ENCODE measurements around the gene STC2. TPM values are rescaled to one million over a fixed set of nuclear protein-coding genes. Genes with fewer than 3 reads are reported as not detected.

Gene STC2
- total and polyA plus RNA-seq, 2 donors, result 0.48 to 0.80 TPM

DNA sequence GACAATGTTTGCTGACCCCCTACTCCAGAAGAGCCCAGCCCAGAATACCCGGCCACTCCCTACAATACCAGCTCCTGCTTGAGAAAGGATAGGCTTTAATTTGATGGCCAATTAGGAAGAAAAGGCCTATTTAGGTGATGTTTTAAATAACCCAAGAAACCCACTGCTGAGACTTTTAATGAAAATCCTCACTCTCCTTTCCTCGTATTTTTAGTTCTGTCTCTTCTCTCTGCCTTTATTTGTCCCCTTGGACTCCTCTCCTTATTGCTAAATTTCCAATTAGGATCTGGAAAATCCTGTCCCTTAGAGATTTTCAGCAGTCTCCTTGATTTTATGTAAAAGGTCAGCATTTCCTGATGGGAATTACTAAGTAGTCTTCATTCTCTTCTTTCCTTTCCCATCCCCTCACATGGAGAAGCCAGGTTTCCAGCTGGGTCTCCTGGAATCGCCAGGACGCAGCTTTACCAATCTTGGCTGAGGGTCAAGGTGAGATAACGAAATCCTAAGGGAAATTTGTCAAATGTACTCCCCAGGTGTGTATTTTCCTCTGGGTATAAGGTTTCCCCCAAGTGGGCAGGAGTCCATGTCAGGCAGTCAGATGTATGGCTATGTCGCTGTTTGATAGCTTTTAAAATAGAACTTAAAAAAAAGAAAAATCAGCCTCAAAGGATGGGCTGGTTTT lies 11.7 kb downstream of the STC2 start:
- H3K4me1 ChIP-seq (ENCODE audit: control insufficient read depth in 2 of 2, insufficient read depth in 2 of 2, low read length in 2 of 2), result no peaks in the 10 kb centered on the region
- no peaks in the 10 kb centered on the region for H3K36me3 ChIP-seq (ENCODE audit: control insufficient read depth in 2 of 2, insufficient read depth in 2 of 2, low read length in 1 of 2)
- 84% methylated on average over 6 of the region's 6 CpGs for WGBS
- DNase-seq (ENCODE audit: low read depth in 6 of 9, low spot score in 9 of 9), result no peak
- no peaks in the 10 kb centered on the region for H3K9me3 ChIP-seq (ENCODE audit: control insufficient read depth in 2 of 2, insufficient read depth in 1 of 2, low read length in 1 of 2)
- H3K27ac ChIP-seq (ENCODE audit: low read depth in 1 of 2, low read length in 1 of 2), result peak overlapping the region in 1 of 2 donors; percentile 30
- peaks cover 2 to 24% of the 10 kb centered on the region in 2 donors for H3K27me3 ChIP-seq (ENCODE audit: control insufficient read depth in 2 of 2, insufficient read depth in 1 of 2, low read length in 1 of 2)
- H3K4me3 ChIP-seq (ENCODE audit: low read length in 2 of 2), result no peak overlapping the region

GRCh38 chr5:173315495-173316338 lies 12.5 kb downstream of the STC2 start:
- WGBS, result 68% methylated on average over 21 of the region's 21 CpGs
- DNase-seq (ENCODE audit: low read depth in 6 of 9, low spot score in 9 of 9), result peak in 1 of 9 donors; percentile 16
- Histone ChIP-seq H3K9me3 (ENCODE audit: control insufficient read depth in 2 of 2, insufficient read depth in 1 of 2, low read length in 1 of 2) (no peaks in the 10 kb centered on the region), H3K36me3 (ENCODE audit: control insufficient read depth in 2 of 2, insufficient read depth in 2 of 2, low read length in 1 of 2) (no peaks in the 10 kb centered on the region), H3K27ac (ENCODE audit: low read depth in 1 of 2, low read length in 1 of 2) (peak overlapping the region in 1 of 2 donors; percentile 30), H3K27me3 (ENCODE audit: control insufficient read depth in 2 of 2, insufficient read depth in 1 of 2, low read length in 1 of 2) (peaks cover 2 to 24% of the 10 kb centered on the region in 2 donors), H3K4me3 (ENCODE audit: low read length in 2 of 2) (no peak overlapping the region), H3K4me1 (ENCODE audit: control insufficient read depth in 2 of 2, insufficient read depth in 2 of 2, low read length in 2 of 2) (peaks cover 0 to 2% of the 10 kb centered on the region in 2 donors)

GRCh38 chr5:173314166-173314952 lies 13.9 kb downstream of the STC2 start:
- Histone ChIP-seq H3K4me3 (ENCODE audit: low read length in 2 of 2) (no peak overlapping the region), H3K4me1 (ENCODE audit: control insufficient read depth in 2 of 2, insufficient read depth in 2 of 2, low read length in 2 of 2) (peaks cover 0 to 6% of the 10 kb centered on the region in 2 donors), H3K27me3 (ENCODE audit: control insufficient read depth in 2 of 2, insufficient read depth in 1 of 2, low read length in 1 of 2) (peaks cover 2 to 17% of the 10 kb centered on the region in 2 donors), H3K36me3 (ENCODE audit: control insufficient read depth in 2 of 2, insufficient read depth in 2 of 2, low read length in 1 of 2) (no peaks in the 10 kb centered on the region), H3K27ac (ENCODE audit: low read depth in 1 of 2, low read length in 1 of 2) (no peak overlapping the region), H3K9me3 (ENCODE audit: control insufficient read depth in 2 of 2, insufficient read depth in 1 of 2, low read length in 1 of 2) (no peaks in the 10 kb centered on the region)
- no peak for DNase-seq (ENCODE audit: low read depth in 6 of 9, low spot score in 9 of 9)
- WGBS, result 63% methylated on average over 12 of the region's 12 CpGs

DNA sequence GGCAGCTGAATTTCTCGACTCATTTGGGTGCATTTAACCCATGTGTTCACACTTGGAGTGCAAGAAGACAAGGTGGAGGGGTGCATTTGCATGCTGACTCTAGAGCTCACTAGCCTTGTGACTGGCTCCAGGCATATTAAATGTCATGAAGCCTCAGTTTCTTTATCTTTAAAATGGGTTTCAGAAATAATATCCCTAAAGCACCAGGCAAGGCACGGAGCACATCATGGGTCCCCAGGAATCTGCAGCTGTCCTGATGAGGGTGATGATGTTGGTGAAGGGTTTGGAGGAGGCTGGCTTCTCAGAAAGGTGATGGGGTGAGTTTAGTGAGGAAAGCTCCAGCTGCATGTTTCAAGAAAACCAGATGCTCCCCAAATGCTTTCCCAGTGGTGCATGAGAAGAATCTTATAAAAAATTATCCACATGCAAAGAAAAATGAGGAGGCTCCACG lies 14.8 kb downstream of the STC2 start:
- no peak overlapping the region for H3K27ac ChIP-seq (ENCODE audit: low read depth in 1 of 2, low read length in 1 of 2)
- no peaks in the 10 kb centered on the region for H3K36me3 ChIP-seq (ENCODE audit: control insufficient read depth in 2 of 2, insufficient read depth in 2 of 2, low read length in 1 of 2)
- H3K27me3 ChIP-seq (ENCODE audit: control insufficient read depth in 2 of 2, insufficient read depth in 1 of 2, low read length in 1 of 2), result peaks cover 2 to 17% of the 10 kb centered on the region in 2 donors
- WGBS, result 82% methylated on average over 3 of the region's 3 CpGs
- peaks cover 0 to 6% of the 10 kb centered on the region in 2 donors for H3K4me1 ChIP-seq (ENCODE audit: control insufficient read depth in 2 of 2, insufficient read depth in 2 of 2, low read length in 2 of 2)
- H3K4me3 ChIP-seq (ENCODE audit: low read length in 2 of 2), result no peak overlapping the region
- no peak for DNase-seq (ENCODE audit: low read depth in 6 of 9, low spot score in 9 of 9)
- no peaks in the 10 kb centered on the region for H3K9me3 ChIP-seq (ENCODE audit: control insufficient read depth in 2 of 2, insufficient read depth in 1 of 2, low read length in 1 of 2)

GRCh38 chr5:173312821-173313220 lies 15.4 kb downstream of the STC2 start:
- Histone ChIP-seq H3K4me1 (ENCODE audit: control insufficient read depth in 2 of 2, insufficient read depth in 2 of 2, low read length in 2 of 2) (peaks cover 0 to 6% of the 10 kb centered on the region in 2 donors), H3K36me3 (ENCODE audit: control insufficient read depth in 2 of 2, insufficient read depth in 2 of 2, low read length in 1 of 2) (no peaks in the 10 kb centered on the region), H3K27me3 (ENCODE audit: control insufficient read depth in 2 of 2, insufficient read depth in 1 of 2, low read length in 1 of 2) (peaks cover 2 to 17% of the 10 kb centered on the region in 2 donors), H3K9me3 (ENCODE audit: control insufficient read depth in 2 of 2, insufficient read depth in 1 of 2, low read length in 1 of 2) (peaks cover 0 to 2% of the 10 kb centered on the region in 2 donors), H3K4me3 (ENCODE audit: low read length in 2 of 2) (no peak overlapping the region), H3K27ac (ENCODE audit: low read depth in 1 of 2, low read length in 1 of 2) (no peak overlapping the region)
- no peak for DNase-seq (ENCODE audit: low read depth in 6 of 9, low spot score in 9 of 9)
- WGBS, result 74% methylated on average over 3 of the region's 3 CpGs

DNA sequence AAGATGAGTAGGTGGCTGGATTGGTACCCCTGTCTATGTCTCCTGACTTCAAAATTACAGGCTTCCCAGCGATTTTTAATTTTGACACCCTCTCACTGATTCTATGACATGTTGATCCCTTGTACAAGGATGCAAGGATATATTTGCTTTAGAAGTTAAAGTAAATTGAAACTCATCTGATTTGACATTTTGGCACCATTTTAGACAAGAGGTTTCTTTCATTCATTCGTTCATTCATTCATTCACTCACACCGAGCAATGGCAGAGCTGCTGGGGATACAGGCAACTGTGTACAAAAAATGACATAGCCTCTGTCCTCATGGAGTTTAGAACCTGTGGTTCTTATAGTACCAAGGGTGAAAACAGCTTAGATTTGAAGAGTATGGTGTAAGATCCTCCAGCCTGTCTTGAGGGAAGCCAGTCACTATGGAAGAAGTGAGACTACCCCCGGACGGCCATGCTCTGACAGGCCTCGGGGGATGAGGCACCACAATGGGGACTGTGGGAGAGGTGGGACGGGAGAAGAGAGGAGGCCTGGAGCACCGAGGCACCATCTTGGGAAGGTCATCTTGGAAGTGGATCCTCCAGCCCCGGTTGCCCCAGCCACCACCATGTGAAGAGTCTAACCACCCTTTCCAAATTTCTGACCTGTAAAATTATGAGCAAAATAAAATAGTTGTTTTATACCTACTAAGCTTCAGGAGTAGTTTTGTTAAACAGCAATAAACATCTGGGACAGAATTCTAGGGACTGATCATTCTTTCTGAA lies 16.2 kb downstream of the STC2 start:
- Histone ChIP-seq H3K4me3 (ENCODE audit: low read length in 2 of 2) (no peak overlapping the region), H3K9me3 (ENCODE audit: control insufficient read depth in 2 of 2, insufficient read depth in 1 of 2, low read length in 1 of 2) (peaks cover 0 to 5% of the 10 kb centered on the region in 2 donors), H3K27me3 (ENCODE audit: control insufficient read depth in 2 of 2, insufficient read depth in 1 of 2, low read length in 1 of 2) (peaks cover 2 to 13% of the 10 kb centered on the region in 2 donors), H3K4me1 (ENCODE audit: control insufficient read depth in 2 of 2, insufficient read depth in 2 of 2, low read length in 2 of 2) (peaks cover 0 to 6% of the 10 kb centered on the region in 2 donors), H3K36me3 (ENCODE audit: control insufficient read depth in 2 of 2, insufficient read depth in 2 of 2, low read length in 1 of 2) (no peaks in the 10 kb centered on the region), H3K27ac (ENCODE audit: low read depth in 1 of 2, low read length in 1 of 2) (no peak overlapping the region)
- WGBS, result 95% methylated on average over 9 of the region's 9 CpGs
- no peak for DNase-seq (ENCODE audit: low read depth in 6 of 9, low spot score in 9 of 9)

DNA sequence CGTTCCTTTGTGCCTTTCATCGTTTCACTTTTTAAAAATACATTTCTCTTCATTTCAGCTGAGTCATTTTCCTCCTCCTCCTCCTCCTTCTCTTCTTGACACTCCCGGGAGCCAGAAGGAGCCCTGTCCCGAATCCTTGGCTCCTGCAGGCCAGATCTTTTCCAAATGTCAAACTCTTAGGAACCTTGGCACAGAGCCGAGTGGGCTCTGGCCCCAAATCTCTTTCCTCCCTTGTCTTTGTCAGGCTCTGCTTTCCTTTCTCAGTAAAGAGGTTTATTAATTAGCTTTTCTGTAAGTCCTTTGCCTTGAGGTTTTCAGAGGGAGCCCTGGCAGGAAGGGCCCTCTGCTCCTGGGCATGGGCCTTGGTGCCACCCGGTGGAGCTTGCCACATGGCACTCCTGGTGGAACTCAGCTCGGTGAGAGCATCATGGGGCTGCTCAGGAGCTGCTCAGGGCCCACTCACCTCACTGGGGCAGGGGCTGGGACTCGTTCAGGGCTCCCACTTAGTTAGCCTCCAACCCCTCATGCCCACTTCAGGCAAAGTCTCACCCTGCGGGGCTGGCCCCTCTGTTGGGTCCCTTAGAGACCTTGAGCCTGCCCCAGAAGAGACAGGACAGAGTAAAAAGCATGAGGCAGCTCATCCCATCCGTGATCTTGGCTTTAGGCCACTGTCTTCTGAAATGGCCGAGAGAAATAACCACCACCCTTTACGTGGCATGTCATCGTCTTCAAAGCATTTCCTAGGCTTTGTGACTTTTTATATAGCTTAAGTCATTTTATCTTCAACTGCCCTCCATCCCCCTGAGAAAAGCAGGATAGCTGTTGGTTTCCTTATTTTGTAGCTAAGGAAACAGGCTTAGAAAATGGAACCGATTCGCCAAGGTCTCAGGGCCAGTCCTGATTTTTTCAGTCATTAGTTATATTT lies 17.1 kb downstream of the STC2 start:
- H3K9me3 ChIP-seq (ENCODE audit: control insufficient read depth in 2 of 2, insufficient read depth in 1 of 2, low read length in 1 of 2), result peaks cover 0 to 5% of the 10 kb centered on the region in 2 donors
- WGBS, result 81% methylated on average over 15 of the region's 15 CpGs
- no peaks in the 10 kb centered on the region for H3K36me3 ChIP-seq (ENCODE audit: control insufficient read depth in 2 of 2, insufficient read depth in 2 of 2, low read length in 1 of 2)
- no peak for DNase-seq (ENCODE audit: low read depth in 6 of 9, low spot score in 9 of 9)
- H3K27me3 ChIP-seq (ENCODE audit: control insufficient read depth in 2 of 2, insufficient read depth in 1 of 2, low read length in 1 of 2), result peaks cover 2 to 12% of the 10 kb centered on the region in 2 donors
- no peak overlapping the region for H3K27ac ChIP-seq (ENCODE audit: low read depth in 1 of 2, low read length in 1 of 2)
- no peak overlapping the region for H3K4me3 ChIP-seq (ENCODE audit: low read length in 2 of 2)
- peaks cover 0 to 6% of the 10 kb centered on the region in 2 donors for H3K4me1 ChIP-seq (ENCODE audit: control insufficient read depth in 2 of 2, insufficient read depth in 2 of 2, low read length in 2 of 2)
